Measurements from ENCODE around the gene OR1E1. TPM values are rescaled to one million over a fixed set of nuclear protein-coding genes. Genes with fewer than 3 reads are reported as not detected.

The OR1E1 gene
- total RNA-seq, 1 experiment from 2014 or later: not detected

- DNase-seq: no peak
- peaks cover 0 to 26% of the 10 kb centered on the region in 2 experiments; a peak in 2 of 5 replicates for H3K9me3 Mint-ChIP-seq
- H2BK12ac ChIP-seq (ENCODE audit: insufficient read length, low read depth, low read length): no peak overlapping the region
- H4K91ac ChIP-seq (ENCODE audit: insufficient read length, low read depth, low read length): no peak overlapping the region
- H4K20me1 ChIP-seq (ENCODE audit: control insufficient read depth, insufficient read depth, insufficient read length): no peaks in the 10 kb centered on the region
- H3K4me1 ChIP-seq (ENCODE audit: insufficient read depth, low read length): no peaks in the 10 kb centered on the region
- no peak for TF ChIP-seq CTCF (conservative IDR thresholded peaks at IDR 0.05)
- H3K18ac ChIP-seq (ENCODE audit: insufficient read length, low read depth, low read length): no peak overlapping the region
- H4K8ac ChIP-seq (replicated peaks; ENCODE audit: insufficient read length, low read depth, low read length): no peak overlapping the region
- no peak overlapping the region for H2AK5ac ChIP-seq (ENCODE audit: insufficient read length, low read length)
- H2BK15ac ChIP-seq (ENCODE audit: low read depth, low read length): no peak overlapping the region
- H3K27ac Mint-ChIP-seq: no peak overlapping the region
- no peak overlapping the region for H3K14ac ChIP-seq (ENCODE audit: insufficient read depth, low read length)
- no peak overlapping the region for H3K4me2 ChIP-seq (ENCODE audit: insufficient read depth, insufficient read length, low read length)
- no peaks in the 10 kb centered on the region for H3K23me2 ChIP-seq (ENCODE audit: insufficient read length, low read depth, low read length, poor library complexity, severe bottlenecking)
- peaks cover 0 to 5% of the 10 kb centered on the region in 2 experiments; a peak in 1 of 4 replicates for H3K4me1 Mint-ChIP-seq
- H3K4me3 Mint-ChIP-seq: no peak overlapping the region
- H2BK20ac ChIP-seq (ENCODE audit: low read depth, low read length, poor library complexity, severe bottlenecking): no peak overlapping the region
- no peaks in the 10 kb centered on the region; a peak in 1 of 7 replicates for H3K36me3 Mint-ChIP-seq (ENCODE audit: insufficient read depth in 1 of 3, low read depth in 3 of 3)
- no peak overlapping the region for H2BK5ac ChIP-seq (ENCODE audit: insufficient read length, low read length)
- no peak overlapping the region for H3K56ac ChIP-seq (ENCODE audit: insufficient read length, low read depth, low read length)
- WGBS (ENCODE audit: extremely low coverage, insufficient read length, low lambda C conversion rate): no CpG with 5 or more reads among the region's 1 CpG
- no peak overlapping the region for H3K4ac ChIP-seq (ENCODE audit: low read depth, low read length)
- no peak overlapping the region for H3T11ph ChIP-seq (ENCODE audit: low read length)
- no peaks in the 10 kb centered on the region for H3K9me3 ChIP-seq (ENCODE audit: control insufficient read depth, low read depth, low read length)
- peaks cover 2% of the 10 kb centered on the region for H3K27me3 Mint-ChIP-seq (ENCODE audit: low read depth)
- H2AFZ ChIP-seq (ENCODE audit: low read length): no peak overlapping the region
- no peak overlapping the region for H3K27ac ChIP-seq (ENCODE audit: insufficient read length, low read depth, low read length)
- H3K23ac ChIP-seq (ENCODE audit: insufficient read length, low read depth, low read length): no peak overlapping the region
- no peak overlapping the region for H2BK120ac ChIP-seq (ENCODE audit: low read depth, low read length, poor library complexity, severe bottlenecking)
- H4K5ac ChIP-seq (ENCODE audit: insufficient read length, low read depth, low read length): no peak overlapping the region
- no peaks in the 10 kb centered on the region for H3K79me2 ChIP-seq (ENCODE audit: insufficient read depth, low read length)
- no peak overlapping the region for H3K9ac ChIP-seq (ENCODE audit: extremely low read depth, insufficient read length, low read length)
- H3K27me3 ChIP-seq (ENCODE audit: insufficient read depth, low read length): no peaks in the 10 kb centered on the region
- H3K79me1 ChIP-seq (ENCODE audit: insufficient read depth, low read depth, low read length, poor library complexity, severe bottlenecking): no peaks in the 10 kb centered on the region
These were observed 40.2 kb upstream of the OR1E1 start for GRCh38 chr17:3438368-3438767.
